HG03135 (cell line): ENCODE data around the gene HS3ST5.
"Not testable (repeated sequence)": the region's sequence is repeated elsewhere in the genome, so short reads cannot be mapped to it uniquely, and the experiment has no call there.

ENCODE experiments used
- ATAC-seq: cut with Tn5 transposase; IDR thresholded peaks from one replicate; pipeline ENCODE4 v1.9.1; 2021; ENCODE audit warnings: mild to moderate bottlenecking, moderate library complexity; ENCODE audit not compliant: unreplicated experiment

The HS3ST5 gene

DNA sequence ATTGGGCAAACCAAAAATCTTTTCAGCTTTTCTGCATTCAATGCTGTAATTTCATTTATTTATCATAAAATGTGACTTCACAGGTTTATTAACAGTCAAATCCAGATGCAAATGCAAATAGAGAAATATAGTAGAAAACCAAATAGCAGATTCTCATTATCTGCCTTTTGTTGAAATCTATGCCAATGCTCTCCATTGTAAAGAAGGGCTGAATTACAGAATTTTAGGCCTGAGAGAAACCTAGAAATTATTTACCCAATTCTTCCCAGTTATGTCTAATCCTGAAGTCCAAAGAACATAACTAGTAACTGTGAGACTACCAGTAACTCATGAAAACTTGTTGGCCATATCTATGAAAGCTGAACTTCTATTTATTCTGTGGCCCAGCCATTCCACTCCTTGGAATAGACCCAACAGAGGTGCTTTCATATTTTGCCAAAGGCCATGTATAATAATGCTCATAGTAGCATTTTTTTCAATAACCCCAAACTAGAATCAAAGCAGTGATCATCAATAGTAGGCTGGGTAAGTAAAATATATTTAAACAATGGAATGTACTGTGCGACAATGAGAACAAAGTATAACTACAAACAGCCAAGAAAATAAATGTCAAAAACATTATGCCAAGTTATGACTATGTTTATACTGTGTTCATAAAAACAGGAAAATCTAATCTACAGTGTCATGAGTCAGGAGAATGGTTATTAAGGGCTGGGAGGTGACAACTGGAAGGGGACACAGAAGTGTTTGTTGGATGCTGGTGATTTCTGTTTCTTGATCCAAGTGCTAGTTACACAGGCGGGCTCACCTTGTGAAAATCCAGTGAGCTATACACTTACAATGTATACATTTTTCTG, 183.8 kb downstream of the HS3ST5 start:
- ATAC-seq: no peak

DNA sequence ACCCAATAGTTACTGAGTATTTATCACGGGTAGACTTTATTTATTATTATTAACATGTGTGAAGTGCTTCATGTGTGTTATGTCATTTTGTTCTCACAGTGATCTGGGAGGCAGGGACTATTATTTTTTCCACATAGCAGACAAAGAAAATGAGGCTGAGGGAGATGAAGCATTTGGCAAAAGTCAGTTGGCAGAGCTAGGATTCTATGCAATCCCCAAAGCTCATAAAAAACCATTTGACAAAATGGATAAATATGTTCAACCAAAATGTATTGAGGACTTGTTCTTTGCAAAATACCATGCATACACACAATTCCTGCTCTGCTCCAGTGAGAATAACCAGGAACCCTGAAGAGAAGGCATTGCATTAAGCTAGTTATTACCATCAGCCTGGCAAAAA, 184.4 kb downstream of the HS3ST5 start:
- ATAC-seq: no peak

DNA sequence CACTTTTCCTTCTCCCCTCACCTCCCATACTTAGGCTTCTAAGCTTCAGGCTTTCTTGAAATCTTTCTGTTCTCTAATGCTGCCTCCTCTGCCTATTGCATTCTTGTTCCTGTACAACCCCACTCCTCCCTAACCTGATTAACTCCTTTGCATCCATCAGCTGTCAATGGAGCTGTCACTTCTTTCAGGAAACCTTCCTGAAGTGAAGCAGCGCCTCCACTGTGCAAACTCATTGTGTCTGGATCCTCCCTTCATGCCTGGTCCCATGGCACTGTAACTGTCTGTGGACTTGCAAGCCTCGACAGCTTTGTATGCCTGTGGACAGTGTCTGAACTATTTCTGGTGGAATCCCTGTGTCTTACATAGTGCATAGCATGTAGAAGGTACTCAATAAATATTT, 185.0 kb downstream of the HS3ST5 start:
- no peak for ATAC-seq

DNA sequence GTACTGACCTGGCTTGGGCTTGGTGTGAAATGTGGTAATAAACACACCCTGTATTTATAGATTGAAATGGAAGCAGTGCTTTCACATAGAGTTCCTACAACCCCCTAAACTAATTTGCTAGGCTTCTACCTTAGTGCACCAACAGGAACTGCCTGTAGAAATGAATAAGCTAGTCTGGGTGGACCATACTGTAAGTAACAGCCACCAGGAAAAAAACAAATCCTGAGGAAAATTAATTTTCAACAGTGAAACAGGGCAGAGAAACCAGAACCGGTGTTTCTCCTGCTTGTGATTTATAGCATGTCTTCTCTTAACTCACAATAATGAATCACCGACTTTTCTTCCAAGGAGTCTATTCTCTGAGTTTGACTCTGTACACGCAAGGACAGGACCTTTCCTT, 187.1 kb downstream of the HS3ST5 start:
- no peak for ATAC-seq

DNA sequence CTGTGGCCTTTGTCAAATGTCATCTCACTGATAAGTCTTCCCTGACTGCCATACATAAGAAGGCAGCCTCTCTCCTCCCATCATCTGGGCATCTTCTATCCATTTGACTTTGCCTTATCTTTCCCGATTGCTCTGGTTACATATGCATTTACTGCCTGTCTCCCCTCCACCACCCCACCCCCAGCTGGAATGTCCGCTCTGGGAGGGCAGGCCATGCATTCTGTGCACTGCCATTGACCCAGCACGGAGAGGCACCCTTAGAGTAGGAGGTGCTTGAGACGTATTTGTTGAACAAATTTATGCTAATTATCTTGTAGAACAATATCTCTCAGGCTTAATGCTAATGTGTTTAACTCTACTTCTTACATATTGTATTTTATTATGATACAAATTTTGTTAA, 188.0 kb downstream of the HS3ST5 start:
- ATAC-seq: no peak

DNA sequence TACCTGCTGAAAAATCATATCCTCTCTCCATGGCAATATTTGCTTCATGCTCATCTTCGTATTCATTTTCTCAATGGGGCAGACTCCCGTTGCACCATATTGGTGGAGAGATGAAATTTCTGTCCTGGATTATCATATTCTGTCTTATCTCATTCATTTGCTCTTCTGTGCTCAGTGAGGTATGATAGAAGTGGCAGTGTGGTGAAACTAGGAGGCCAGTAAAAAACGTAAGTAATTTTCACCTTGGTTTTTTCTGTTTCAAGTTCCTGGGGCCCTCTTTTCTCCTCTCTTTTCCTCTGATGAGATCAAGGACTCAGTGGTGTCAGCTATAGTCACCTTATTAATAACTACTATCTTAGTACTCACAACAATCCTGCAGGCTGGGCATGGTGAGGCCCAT, 189.4 kb downstream of the HS3ST5 start:
- no peak for ATAC-seq

DNA sequence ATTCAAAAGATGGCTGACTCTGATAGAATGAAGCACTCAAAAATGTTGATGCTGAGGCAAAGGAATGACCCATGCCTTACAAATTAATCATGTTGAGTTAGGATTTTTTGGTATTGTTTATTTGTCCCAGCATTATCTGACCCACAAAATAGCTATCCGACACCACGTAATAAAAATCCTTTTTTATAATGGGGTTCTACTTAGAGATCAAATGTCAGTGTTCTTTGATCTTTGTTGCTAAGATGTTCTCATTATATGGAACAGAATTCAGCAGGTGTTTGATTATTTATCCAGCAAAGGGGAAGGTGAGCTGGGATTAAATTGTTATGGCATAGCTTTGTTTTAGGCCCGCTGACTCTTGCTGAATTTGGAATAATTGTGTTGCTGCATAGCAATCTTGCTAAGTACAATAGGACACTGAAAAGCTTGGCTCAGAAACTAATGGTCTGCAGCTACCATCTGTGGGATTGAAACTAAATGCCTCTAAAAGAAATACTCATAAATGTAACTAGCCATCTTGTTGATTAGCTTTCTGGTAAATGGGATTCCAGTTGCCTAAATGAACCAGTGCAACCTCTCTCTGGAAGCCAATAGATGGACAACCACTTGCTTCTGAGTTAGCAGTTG, 191.6 kb downstream of the HS3ST5 start:
- no peak for ATAC-seq

DNA sequence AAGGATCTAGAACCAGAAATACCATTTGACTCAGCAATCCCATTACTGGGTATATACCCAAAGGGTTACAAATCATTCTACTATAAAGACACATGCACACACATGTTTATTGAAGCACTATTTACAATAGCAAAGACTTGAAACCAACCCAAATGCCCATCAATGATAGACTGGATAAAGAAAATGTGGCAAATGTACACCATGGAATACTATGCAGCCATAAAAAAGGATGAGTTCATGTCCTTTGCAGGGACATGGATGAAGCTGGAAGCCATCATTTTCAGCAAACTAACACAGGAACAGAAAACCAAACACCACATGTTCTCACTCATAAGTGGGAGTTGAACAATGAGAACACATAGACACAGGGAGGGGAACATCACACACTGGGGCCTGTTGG, 193.6 kb downstream of the HS3ST5 start:
- ATAC-seq: not testable (repeated sequence)

DNA sequence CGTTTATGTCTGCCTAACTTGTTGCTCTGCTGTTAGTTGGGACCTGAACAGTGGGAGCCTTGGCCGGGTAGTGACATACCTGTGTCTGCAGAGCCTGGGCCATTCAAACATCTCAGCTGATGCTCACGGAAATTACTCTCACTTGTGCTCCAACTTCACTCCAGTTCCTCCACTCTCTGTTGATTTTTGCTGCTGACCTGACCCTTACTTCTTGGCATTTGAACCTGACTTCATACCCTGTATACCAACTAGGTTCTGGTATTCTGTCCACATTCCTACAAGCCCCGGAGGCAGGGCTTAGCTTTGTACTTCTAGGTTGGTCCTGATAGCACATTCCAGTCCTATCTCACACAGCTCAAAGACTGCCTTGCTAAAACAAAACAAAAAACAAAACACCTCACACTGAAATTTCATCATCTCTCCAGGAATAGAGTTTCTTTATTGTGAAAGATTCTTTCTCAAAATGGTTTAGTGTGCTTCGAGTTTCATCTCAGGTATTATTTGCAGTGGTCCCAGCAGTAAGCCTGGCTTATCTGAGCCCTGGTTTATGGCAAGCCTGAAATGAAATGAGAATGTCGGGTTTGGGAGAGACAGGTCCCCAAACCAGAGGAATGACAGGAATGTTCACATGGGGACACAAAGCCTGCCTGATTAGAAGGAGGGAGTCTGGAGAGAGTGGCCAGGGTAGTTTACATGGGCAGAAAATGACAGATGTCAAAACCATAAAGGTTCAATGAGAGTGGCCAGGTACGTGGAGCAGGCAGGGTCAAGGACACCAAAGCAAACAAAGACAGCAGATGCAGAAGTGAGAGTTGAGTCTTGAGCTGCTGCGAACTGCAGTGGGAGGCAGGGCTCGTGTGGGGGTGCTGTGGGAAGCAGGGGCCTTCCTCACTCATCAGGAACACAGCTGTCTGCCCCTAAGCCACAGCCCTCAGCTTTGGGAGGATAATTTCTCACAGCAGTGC, 197.7 kb downstream of the HS3ST5 start:
- no peak for ATAC-seq

DNA sequence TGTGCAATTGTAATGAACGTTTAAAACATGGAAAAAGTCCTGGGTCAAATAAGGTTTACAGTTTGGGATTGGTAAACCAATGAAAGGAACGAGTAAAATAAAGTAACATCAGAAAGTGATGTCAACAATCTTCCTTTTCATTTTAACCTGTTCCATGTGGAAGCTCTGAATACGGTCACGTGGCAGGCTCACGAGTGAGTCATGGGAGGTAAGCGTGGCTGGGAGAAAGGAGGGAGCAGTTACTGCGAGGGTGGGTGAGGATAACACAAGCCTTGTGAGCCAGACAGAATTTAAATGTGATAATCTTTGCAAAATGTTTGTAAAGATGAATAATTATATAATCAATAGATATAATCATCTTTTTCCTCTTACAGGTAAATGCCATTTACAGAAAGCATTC, 200.6 kb downstream of the HS3ST5 start:
- ATAC-seq: no peak

DNA sequence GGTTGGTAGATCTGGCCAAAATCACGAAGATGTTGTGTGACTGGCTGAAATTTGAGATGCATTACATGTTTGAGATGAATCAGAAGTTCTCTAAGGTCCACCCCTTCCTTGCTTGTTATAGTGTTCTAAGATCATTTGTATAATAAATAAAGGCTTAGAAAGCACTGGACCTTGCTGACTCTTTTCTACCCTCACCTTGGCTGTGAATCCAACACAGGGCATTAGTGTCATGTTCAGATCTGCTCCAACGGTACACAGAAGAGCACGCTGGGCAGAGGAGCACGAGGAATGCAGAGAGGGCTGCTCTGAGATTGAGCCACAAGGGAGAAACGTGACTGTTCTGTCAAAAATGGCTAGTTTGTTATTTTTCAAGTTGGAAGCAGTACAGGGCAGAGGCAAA, 202.4 kb downstream of the HS3ST5 start:
- no peak for ATAC-seq

DNA sequence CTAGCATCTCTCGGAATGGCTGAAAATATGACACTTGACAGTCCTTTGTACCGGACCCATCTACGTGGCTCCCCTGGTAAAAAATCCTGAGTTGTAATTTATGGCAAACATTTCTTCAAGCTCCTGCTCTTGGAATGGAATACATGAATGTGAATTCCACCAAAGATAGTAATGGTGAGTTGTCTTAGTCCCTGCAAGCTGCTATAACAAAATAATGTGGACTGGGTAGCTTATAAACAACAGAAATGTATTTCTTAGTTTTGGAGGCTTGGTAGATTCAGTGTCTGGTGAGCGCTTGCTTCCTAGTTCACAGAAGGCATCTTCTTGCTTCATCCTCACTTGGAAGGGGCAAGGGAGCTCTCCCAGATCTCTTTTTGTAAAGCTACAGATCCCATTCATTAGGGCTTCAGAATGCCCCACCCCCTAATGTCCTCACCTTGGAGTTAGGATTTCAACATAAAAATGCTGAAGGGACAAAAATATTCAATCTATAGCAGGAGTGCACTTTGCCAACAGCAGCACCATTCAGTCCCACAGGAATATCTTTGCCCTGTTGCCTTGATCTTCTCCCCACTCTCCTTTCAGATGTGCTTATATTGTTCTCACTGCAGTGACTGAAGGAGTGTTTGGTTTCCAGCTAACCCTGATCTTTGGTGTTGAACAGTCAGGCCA, 204.1 kb downstream of the HS3ST5 start:
- ATAC-seq: no peak

DNA sequence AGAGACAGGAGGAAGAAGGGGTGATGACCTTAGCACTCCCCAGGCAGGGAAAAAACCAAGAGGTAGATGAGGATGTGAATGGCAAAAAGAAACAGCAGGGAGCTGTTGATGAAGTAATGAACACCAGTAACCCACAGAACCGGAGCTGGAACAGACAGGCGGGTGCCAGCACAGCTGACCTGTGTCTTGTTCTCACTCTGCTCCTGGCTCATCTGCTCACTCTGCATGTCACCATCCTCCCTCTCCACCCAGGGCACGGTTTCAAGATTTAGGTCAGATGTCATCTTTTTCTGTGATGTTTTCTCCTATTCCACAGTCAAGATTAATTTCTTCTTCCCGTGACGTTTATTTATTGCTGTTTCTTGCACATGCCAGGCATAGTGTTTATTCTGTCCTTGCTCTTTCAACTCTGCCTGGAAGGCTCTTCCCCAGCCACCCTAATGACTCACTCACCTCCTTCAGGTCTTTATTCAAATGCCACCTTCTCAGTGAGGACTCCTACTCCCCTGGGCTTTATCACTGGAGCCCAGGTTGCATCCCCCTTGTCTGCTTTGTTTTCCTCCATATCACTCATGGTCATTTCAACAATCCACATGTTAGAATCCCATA, 207.4 kb downstream of the HS3ST5 start:
- no peak for ATAC-seq

DNA sequence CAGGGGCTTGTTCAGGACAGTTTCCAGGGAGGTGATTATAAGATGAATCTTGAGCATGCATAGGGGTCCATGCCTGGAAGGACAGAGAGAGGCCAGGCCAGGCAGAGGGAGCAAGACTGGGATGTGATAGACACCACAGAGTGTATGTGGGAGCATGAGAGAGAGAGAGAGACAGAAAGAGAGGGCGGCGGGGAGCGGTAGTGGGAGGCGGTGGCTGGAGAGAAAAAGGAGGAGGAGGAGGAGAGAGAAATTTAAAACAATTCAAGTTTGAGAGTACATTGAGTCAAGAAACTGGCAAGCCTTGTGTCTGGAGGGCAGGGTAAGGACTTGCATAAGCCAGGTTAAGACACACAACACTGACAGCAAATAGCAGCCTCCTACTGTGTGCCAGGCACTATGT, 209.0 kb downstream of the HS3ST5 start:
- no peak for ATAC-seq

DNA sequence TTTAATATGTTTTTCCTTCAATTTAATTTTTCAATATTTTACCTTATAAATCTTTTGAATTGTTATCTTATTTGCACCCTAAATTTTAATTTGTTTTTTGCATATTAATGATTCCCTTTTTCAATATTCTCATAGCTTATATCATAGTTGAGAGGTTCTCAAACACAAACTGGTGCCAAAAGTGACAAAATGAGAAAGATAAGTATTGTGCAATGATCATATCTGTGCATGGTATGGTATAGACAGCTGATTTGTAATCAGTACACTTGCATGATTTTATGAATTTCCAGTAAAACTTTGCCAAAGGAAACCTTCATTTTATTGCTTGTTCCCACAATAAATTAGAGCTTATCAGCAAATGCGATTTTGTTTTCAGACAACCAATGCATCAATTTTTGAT, 210.9 kb downstream of the HS3ST5 start:
- no peak for ATAC-seq

DNA sequence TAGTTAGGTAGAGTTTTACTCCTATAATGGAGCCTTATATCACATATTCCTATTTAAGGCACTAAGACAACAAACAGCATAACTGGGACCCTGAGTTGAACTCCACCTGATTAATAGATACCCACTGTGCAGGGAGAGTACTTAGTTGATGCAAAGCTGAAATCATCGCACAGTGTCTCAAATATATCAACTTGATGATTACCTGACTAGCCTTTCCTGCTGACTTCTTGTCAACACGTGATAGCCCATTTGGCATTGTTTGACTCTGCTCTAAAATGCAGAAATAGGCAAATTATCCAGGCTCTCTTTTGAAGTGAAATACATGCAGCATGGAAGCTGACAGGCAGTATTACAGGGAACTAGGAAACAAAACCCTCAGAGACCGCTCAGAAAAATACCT, 217.2 kb downstream of the HS3ST5 start:
- no peak for ATAC-seq

DNA sequence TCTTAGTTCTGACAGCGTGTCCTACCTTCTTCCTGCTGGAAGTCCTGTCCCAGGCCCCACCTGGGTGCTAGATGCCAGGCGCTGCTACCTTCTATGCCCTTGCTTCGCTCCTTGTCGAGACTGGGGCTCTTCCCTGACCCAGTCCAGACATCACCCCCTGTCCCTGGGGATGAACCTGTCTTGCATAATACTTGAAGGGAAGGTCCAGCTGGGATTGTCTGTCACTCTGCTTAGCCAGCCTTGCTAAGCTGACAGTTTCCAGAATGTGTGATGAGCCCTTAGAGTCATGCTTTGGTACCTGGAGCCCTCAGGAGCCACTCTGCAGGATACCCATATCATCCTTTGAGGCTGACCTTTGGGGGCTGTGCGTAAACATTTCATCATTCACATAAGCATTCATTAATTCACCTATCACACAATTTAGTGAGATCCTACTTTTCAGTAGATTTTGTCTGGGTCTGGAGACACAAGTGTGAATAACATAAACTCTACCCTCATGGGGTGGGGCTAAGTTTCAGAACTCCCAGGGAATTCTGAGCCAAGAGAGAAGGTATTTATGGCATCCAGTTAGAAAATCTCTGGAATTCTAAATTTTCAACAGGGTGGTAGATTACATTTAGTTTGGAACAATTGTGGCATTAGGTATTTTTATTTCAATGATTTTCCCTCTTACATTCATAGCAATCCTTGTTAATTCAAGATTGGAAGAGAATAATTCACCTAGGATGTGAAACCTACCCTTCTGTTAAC, 220.7 kb downstream of the HS3ST5 start:
- ATAC-seq: no peak

DNA sequence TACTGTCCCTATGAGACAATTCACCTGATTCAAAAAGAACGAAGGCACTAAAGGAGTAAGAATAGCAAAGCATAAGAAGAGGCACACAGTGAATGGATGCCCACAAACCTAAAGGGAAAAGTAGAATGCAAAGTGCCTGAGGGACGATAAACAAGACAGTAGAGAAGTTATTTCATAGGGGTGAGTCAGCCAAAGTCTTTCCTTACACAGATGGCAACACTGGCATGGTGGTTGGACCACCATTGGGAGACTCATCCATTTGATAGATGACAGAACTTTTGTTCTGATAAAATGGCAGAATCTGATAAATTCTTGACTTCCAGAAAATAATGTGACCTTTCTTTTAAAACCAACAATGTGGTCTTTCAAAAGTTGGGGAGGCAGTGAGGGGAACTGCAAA, 223.8 kb downstream of the HS3ST5 start:
- no peak for ATAC-seq

DNA sequence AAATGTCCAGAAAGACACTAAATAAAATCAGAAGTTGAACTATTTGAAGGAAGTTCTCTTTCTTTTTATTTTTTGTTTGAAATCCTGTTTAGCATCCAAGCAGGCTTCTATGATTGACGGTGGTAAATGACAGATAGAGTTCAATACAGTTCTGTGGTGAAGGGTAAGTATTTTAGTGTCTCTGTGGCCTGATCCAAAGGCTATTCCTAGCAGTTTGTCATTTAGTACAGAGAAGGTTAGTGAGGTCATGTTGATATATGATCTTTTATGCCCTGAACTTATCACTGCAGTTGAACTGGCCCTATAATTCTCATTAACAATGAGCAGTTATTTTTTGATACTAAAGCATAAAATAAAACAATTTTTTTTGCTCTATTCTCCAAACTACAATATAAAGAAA, 227.2 kb downstream of the HS3ST5 start:
- ATAC-seq: no peak
